Liver (tissue), 9 donors: ENCODE measurements around the gene STARD3NL. TPM values are rescaled to one million over a fixed set of nuclear protein-coding genes. Genes with fewer than 3 reads are reported as not detected.

Experiments used
- DNase-seq: peaks from one replicate; pipeline ENCODE4 v3.0.0-alpha.2; 2017; ENCODE audit warnings: low spot score
- H3K27ac ChIP-seq, 2 donors: one replicate each; pipeline ENCODE4 v1.7.0; 2013; ENCODE audit warnings: inconsistent platforms in 2 of 2, low read length in 2 of 2, control low read depth in 1 of 2, low read depth in 1 of 2, mild to moderate bottlenecking in 1 of 2
- H3K27me3 ChIP-seq, 4 donors: one replicate each; pipeline versions ENCODE4 v1.6.1 to v1.7.0; 2013; ENCODE audit warnings: low read length in 3 of 4, inconsistent platforms in 1 of 4, mild to moderate bottlenecking in 1 of 4, moderate library complexity in 1 of 4; ENCODE audit not compliant: control insufficient read depth in 4 of 4, insufficient read depth in 4 of 4
- H3K36me3 ChIP-seq, 4 donors: one replicate each; pipeline versions ENCODE4 v1.6.1 to v1.7.0; 2013; ENCODE audit warnings: low read length in 3 of 4, mild to moderate bottlenecking in 3 of 4, low read depth in 1 of 4, moderate library complexity in 1 of 4; ENCODE audit not compliant: control insufficient read depth in 4 of 4, insufficient read depth in 3 of 4
- H3K4me1 ChIP-seq, 4 donors: one replicate each; pipeline versions ENCODE4 v1.6.1 to v1.7.0; 2013; ENCODE audit warnings: low read length in 3 of 4, mild to moderate bottlenecking in 3 of 4, moderate library complexity in 1 of 4; ENCODE audit not compliant: control insufficient read depth in 4 of 4, insufficient read depth in 4 of 4
- H3K4me3 ChIP-seq, 3 donors: one replicate each; pipeline versions ENCODE4 v1.6.1 to v1.7.0; 2013; ENCODE audit warnings: low read length in 3 of 3, control low read depth in 1 of 3, low read depth in 1 of 3, mild to moderate bottlenecking in 1 of 3
- H3K9ac ChIP-seq, 2 donors: one replicate each; pipeline ENCODE4 v1.7.0; 2013; ENCODE audit warnings: low read length in 2 of 2, mild to moderate bottlenecking in 2 of 2, moderate library complexity in 2 of 2, control low read depth in 1 of 2, low read depth in 1 of 2
- H3K9me3 ChIP-seq, 4 donors: one replicate each; pipeline versions ENCODE4 v1.6.1 to v1.7.0; 2013; ENCODE audit warnings: low read length in 3 of 4; ENCODE audit not compliant: control insufficient read depth in 4 of 4
- ATF3 ChIP-seq: IDR thresholded peaks from 2 replicates; pipeline ENCODE4 v1.6.1; 2016; ENCODE audit warnings: antibody characterized with exemption
- CTCF ChIP-seq: fragments of 150-350 bp; IDR thresholded peaks from 2 replicates; pipeline ENCODE4 v1.5.1; 2017; ENCODE audit warnings: improper control_type of control experiment, low read depth, low read length; ENCODE audit not compliant: missing input control
- EGR1 ChIP-seq, 2 donors: IDR thresholded peaks; 2 replicates each; pipeline ENCODE4 v1.6.1; 2016 to 2018; ENCODE audit warnings: antibody characterized with exemption in 2 of 2, low read depth in 2 of 2
- FOXA1 ChIP-seq: IDR thresholded peaks from 2 replicates; pipeline ENCODE4 v1.6.1; 2016; ENCODE audit warnings: antibody characterized with exemption
- FOXA2 ChIP-seq: IDR thresholded peaks from 2 replicates; pipeline ENCODE4 v1.6.1; 2016; ENCODE audit warnings: antibody characterized with exemption
- GABPA ChIP-seq, 2 donors: IDR thresholded peaks in 1 of 2; conservative IDR thresholded peaks in 1 of 2; 2 replicates each; pipeline ENCODE4 v1.6.1; 2016; ENCODE audit warnings: antibody characterized with exemption in 2 of 2, mild to moderate bottlenecking in 1 of 2, moderate library complexity in 1 of 2
- HNF4A ChIP-seq, 2 donors: conservative IDR thresholded peaks; 2 replicates each; pipeline ENCODE4 v1.6.1; 2016; ENCODE audit warnings: antibody characterized with exemption in 2 of 2, mild to moderate bottlenecking in 2 of 2
- HNF4G ChIP-seq: IDR thresholded peaks from 2 replicates; pipeline ENCODE4 v1.6.1; 2016; ENCODE audit warnings: antibody characterized with exemption
- JUND ChIP-seq, 2 donors: IDR thresholded peaks; 2 replicates each; pipeline ENCODE4 v1.6.1; 2016; ENCODE audit warnings: antibody characterized with exemption in 2 of 2
- MAX ChIP-seq: IDR thresholded peaks from 2 replicates; pipeline ENCODE4 v1.6.1; 2016; ENCODE audit warnings: antibody characterized with exemption
- NR2F2 ChIP-seq: IDR thresholded peaks from 2 replicates; pipeline ENCODE4 v1.6.1; 2016; ENCODE audit warnings: antibody characterized with exemption
- RAD21 ChIP-seq, 2 donors: IDR thresholded peaks; 2 replicates each; pipeline ENCODE4 v1.6.1; 2016; ENCODE audit warnings: antibody characterized with exemption in 2 of 2, mild to moderate bottlenecking in 2 of 2
- REST ChIP-seq: IDR thresholded peaks from 2 replicates; pipeline ENCODE4 v1.6.1; 2016; ENCODE audit warnings: antibody characterized with exemption, mild to moderate bottlenecking
- RXRA ChIP-seq, 2 donors: IDR thresholded peaks; 2 replicates each; pipeline ENCODE4 v1.6.1; 2017 to 2018; ENCODE audit warnings: antibody characterized with exemption in 2 of 2, mild to moderate bottlenecking in 1 of 2
- SP1 ChIP-seq: IDR thresholded peaks from 2 replicates; pipeline ENCODE4 v1.6.1; 2018; ENCODE audit warnings: antibody characterized with exemption, mild to moderate bottlenecking
- TAF1 ChIP-seq: conservative IDR thresholded peaks from 2 replicates; pipeline ENCODE4 v1.6.1; 2016; ENCODE audit warnings: antibody characterized with exemption, mild to moderate bottlenecking
- YY1 ChIP-seq: IDR thresholded peaks from 2 replicates; pipeline ENCODE4 v1.6.1; 2016; ENCODE audit warnings: antibody characterized with exemption, mild to moderate bottlenecking
- ZBTB33 ChIP-seq: IDR thresholded peaks from 2 replicates; pipeline ENCODE4 v1.6.1; 2016; ENCODE audit warnings: antibody characterized with exemption
- WGBS: extraction: QIAGEN DNeasy Blood & Tissue Kit; methylation state at CpG from one replicate; pipeline ENCODE4 v1.1.7; 2013; 5-methylcytosine and 5-hydroxymethylcytosine counted together
- polyA plus RNA-seq, 2 donors: library from polyadenylated mRNA; stranded (reverse) in 1 of 2; unstranded in 1 of 2; fragments of 200-250 nt in 1 of 2; fragments of >200 nt in 1 of 2; fragmentation: Nextera tagmentation in 1 of 2; extraction: Ambion mirVana in 1 of 2; gene quantifications; one replicate each; pipeline versions ENCODE4 v1.2.1 to v1.2.3, GENCODE V29; 2013 to 2015
- total RNA-seq, 2 donors: library from RNA; depleted of rRNA; stranded (reverse); fragments of >200 nt; gene quantifications; one replicate each; pipeline ENCODE4 v1.2.3, GENCODE V29; 2014
- donor health status: healthy.
- donor health status: healthy.
- donor health status: healthy.
- donor health status: healthy.
- donor health status: healthy.

STARD3NL gene
- total and polyA plus RNA-seq, 4 donors = 9.1 to 25.1 (median 10.2) TPM

- no peak overlapping the region for H3K27ac ChIP-seq
- no peak overlapping the region for H3K4me3 ChIP-seq
- H3K9me3 ChIP-seq = no peaks in the 10 kb centered on the region
- no peaks in the 10 kb centered on the region for H3K27me3 ChIP-seq
- no peaks in the 10 kb centered on the region for H3K4me1 ChIP-seq
- H3K36me3 ChIP-seq = no peaks in the 10 kb centered on the region
- no peak for TF ChIP-seq CTCF
- TF ChIP-seq RXRA (IDR thresholded peaks at IDR 0.05) = no peak
- TF ChIP-seq SP1 = no peak
- TF ChIP-seq TAF1 = no peak
- TF ChIP-seq YY1 = no peak
- no peak for TF ChIP-seq FOXA1
- no peak for TF ChIP-seq REST
- no peak for TF ChIP-seq ZBTB33
- no peak for TF ChIP-seq MAX
- TF ChIP-seq ATF3 = no peak
- no peak for TF ChIP-seq RAD21 (IDR thresholded peaks at IDR 0.05)
- TF ChIP-seq EGR1 (IDR thresholded peaks at IDR 0.05; ENCODE audit: low read depth in 2 of 2) = no peak
- no peak for TF ChIP-seq GABPA (IDR thresholded peaks at IDR 0.05 in 1 of 2, conservative IDR thresholded peaks at IDR 0.05 in 1 of 2)
- no peak for TF ChIP-seq JUND (IDR thresholded peaks at IDR 0.05)
- no peak for TF ChIP-seq NR2F2
- no peak for TF ChIP-seq HNF4A (conservative IDR thresholded peaks at IDR 0.05)
- no peak for TF ChIP-seq HNF4G
- TF ChIP-seq FOXA2 = no peak
- WGBS = 84% methylated on average over 2 of the region's 2 CpGs
- DNase-seq = no peak
- no peak overlapping the region for H3K9ac ChIP-seq
These were observed 36.9 kb upstream of the STARD3NL start for GRCh38 chr7:38141187-38141586.

GRCh38 chr7:38142736-38143135, 35.3 kb upstream of the STARD3NL start:
- no peak overlapping the region for H3K27ac ChIP-seq
- H3K27me3 ChIP-seq = no peaks in the 10 kb centered on the region
- no peaks in the 10 kb centered on the region for H3K36me3 ChIP-seq
- 72% methylated on average over 3 of the region's 3 CpGs for WGBS
- no peak overlapping the region for H3K9ac ChIP-seq
- H3K4me1 ChIP-seq = no peaks in the 10 kb centered on the region
- H3K4me3 ChIP-seq = no peak overlapping the region
- H3K9me3 ChIP-seq = no peaks in the 10 kb centered on the region
- no peak for DNase-seq
- no peak for TF ChIP-seq GABPA (IDR thresholded peaks at IDR 0.05 in 1 of 2, conservative IDR thresholded peaks at IDR 0.05 in 1 of 2)
- no peak for TF ChIP-seq CTCF
- no peak for TF ChIP-seq REST
- TF ChIP-seq EGR1 (IDR thresholded peaks at IDR 0.05; ENCODE audit: low read depth in 2 of 2) = no peak
- no peak for TF ChIP-seq NR2F2
- TF ChIP-seq FOXA2 = no peak
- TF ChIP-seq HNF4G = no peak
- TF ChIP-seq FOXA1 = no peak
